Lung microvascular endothelial cell (primary cell): Measurements from ENCODE around the gene IFNK. TPM values are rescaled to one million over a fixed set of nuclear protein-coding genes. Genes with fewer than 3 reads are reported as not detected.

Source experiments
- DNase-seq, 2 donors: peaks; one replicate each; pipeline versions ENCODE4 v3.0.0 to v3.0.0-alpha.2; 2010; ENCODE audit warnings: low read depth in 2 of 2
- total RNA-seq: library from RNA; depleted of rRNA; stranded (reverse); fragments of >200 nt; gene quantifications from 2 replicates; pipeline ENCODE4 v1.2.1, GENCODE V29; 2014

Gene IFNK
- total RNA-seq, 1 donor from 2014 or later: not detected

- DNase-seq: no peak
These were observed 14.6 kb downstream of the IFNK start for GRCh38 chr9:27538647-27539046.

- DNase-seq: peak in 1 of 2 donors; percentile 17
These were observed 15.7 kb downstream of the IFNK start for GRCh38 chr9:27539479-27540441.

- DNase-seq: no peak
These were observed 16.4 kb downstream of the IFNK start for GRCh38 chr9:27540502-27540901.

- no peak for DNase-seq
These were observed 17.6 kb downstream of the IFNK start for GRCh38 chr9:27541740-27542139.

- no peak for DNase-seq
These were observed 18.4 kb downstream of the IFNK start for GRCh38 chr9:27542508-27542907.

- DNase-seq: no peak
These were observed 21.4 kb downstream of the IFNK start for GRCh38 chr9:27545471-27545870.

GRCh38 chr9:27548055-27548741 lies 24.1 kb downstream of the IFNK start:
- peak; percentile 38 to 69 for DNase-seq

- DNase-seq: no peak
These were observed 25.2 kb downstream of the IFNK start for GRCh38 chr9:27549196-27549755.

GRCh38 chr9:27554712-27555111 lies 30.6 kb downstream of the IFNK start:
- no peak for DNase-seq

GRCh38 chr9:27556470-27556869 lies 32.4 kb downstream of the IFNK start:
- DNase-seq: no peak

GRCh38 chr9:27558307-27558706 lies 34.2 kb downstream of the IFNK start:
- no peak for DNase-seq

- no peak for DNase-seq
These were observed 36.4 kb downstream of the IFNK start for GRCh38 chr9:27560457-27560856.

GRCh38 chr9:27561685-27562084 lies 37.6 kb downstream of the IFNK start:
- no peak for DNase-seq

- DNase-seq: no peak
These were observed 39.8 kb downstream of the IFNK start for GRCh38 chr9:27563738-27564430.

GRCh38 chr9:27564670-27565069 lies 40.6 kb downstream of the IFNK start:
- no peak for DNase-seq

- DNase-seq: no peak
These were observed 41.6 kb downstream of the IFNK start for GRCh38 chr9:27565696-27566095.

- DNase-seq: no peak
These were observed 42.0 kb downstream of the IFNK start for GRCh38 chr9:27566118-27566517.

GRCh38 chr9:27569406-27569805 lies 45.3 kb downstream of the IFNK start:
- DNase-seq: no peak

GRCh38 chr9:27571011-27571410 lies 46.9 kb downstream of the IFNK start:
- no peak for DNase-seq

GRCh38 chr9:27572061-27572460 lies 48.0 kb downstream of the IFNK start:
- no peak for DNase-seq

- peak; percentile 30 to 65 for DNase-seq
These were observed 48.5 kb downstream of the IFNK start for GRCh38 chr9:27572566-27572917.
